SK-N-SH (cell line): ENCODE data around the gene SPOCK1. TPM values are rescaled to one million over a fixed set of nuclear protein-coding genes. Genes with fewer than 3 reads are reported as not detected.

Experiments
- CTCF ChIA-PET: fragments of 300-600, 350-600 bp; formaldehyde crosslinking; extraction: SDS; loops from one replicate; lab custom pipeline; 2021; lab: Yijun Ruan, JAX
- POLR2A ChIA-PET: fragments of 350-600 bp; sonication (Branson Sonifier 250); formaldehyde crosslinking; extraction: SDS; loops from one replicate; lab custom pipeline; 2020; ENCODE audit warnings: antibody characterized with exemption, inconsistent platforms; lab: Yijun Ruan, JAX
- DNase-seq: peaks from one replicate; pipeline ENCODE4 v3.0.0; 2012
- H2AFZ ChIP-seq: fragments of 200-600 bp; sonication (generic); 2 replicates; pipeline ENCODE4 v1.8.1; 2016; ENCODE audit warnings: antibody characterized with exemption, mild to moderate bottlenecking, low read depth
- H3F3A ChIP-seq: fragments of 200-600 bp; sonication (generic); replicated peaks from 2 replicates; pipeline ENCODE3; 2016; ENCODE audit warnings: antibody characterized with exemption, mild to moderate bottlenecking; ENCODE audit not compliant: insufficient read depth
- H3K27ac ChIP-seq, 2 experiments: fragments of 200-500 bp in 1 of 2; fragments of 200-600 bp in 1 of 2; sonication (Bioruptor generic) in 1 of 2; sonication (generic), shearing (Covaris generic) in 1 of 2; 2 replicates each; pipeline versions ENCODE4 v1.5.1 to v1.6.1; 2014 to 2016; ENCODE audit warnings: low read depth in 2 of 2, inconsistent platforms in 1 of 2, low read length in 1 of 2, mild to moderate bottlenecking in 1 of 2, mixed read lengths in 1 of 2
- H3K27me3 ChIP-seq: fragments of 200-600 bp; sonication (generic), shearing (Covaris generic); 2 replicates; pipeline ENCODE4 v1.6.1; 2016; ENCODE audit warnings: mixed run types; ENCODE audit not compliant: insufficient read depth
- H3K36me3 ChIP-seq, 2 experiments: fragments of 200-500 bp in 1 of 2; fragments of 200-600 bp in 1 of 2; sonication (Bioruptor generic) in 1 of 2; sonication (generic) in 1 of 2; replicated peaks in 1 of 2; 2 replicates each; pipeline versions ENCODE3 to v1.5.1; 2014 to 2016; ENCODE audit warnings: low read length in 1 of 2, mild to moderate bottlenecking in 1 of 2; ENCODE audit not compliant: insufficient read depth in 2 of 2, control insufficient read depth in 1 of 2
- H3K4me1 ChIP-seq, 2 experiments: fragments of 200-500 bp in 1 of 2; fragments of 200-600 bp in 1 of 2; sonication (Bioruptor generic) in 1 of 2; sonication (generic), shearing (Covaris generic) in 1 of 2; 2 replicates each; pipeline versions ENCODE4 v1.5.1 to v1.6.1; 2014 to 2016; ENCODE audit warnings: low read depth in 1 of 2, low read length in 1 of 2, mixed run types in 1 of 2; ENCODE audit not compliant: insufficient read depth in 2 of 2, control insufficient read depth in 1 of 2
- H3K4me2 ChIP-seq: fragments of 200-600 bp; sonication (generic), shearing (Covaris generic); 2 replicates; pipeline ENCODE4 v1.6.1; 2017; ENCODE audit warnings: mixed run types
- H3K4me3 ChIP-seq, 2 experiments: fragments of 200-500 bp in 1 of 2; fragments of 200-600 bp in 1 of 2; sonication (Bioruptor generic) in 1 of 2; sonication (generic), shearing (Covaris generic) in 1 of 2; 2 replicates each; pipeline versions ENCODE4 v1.5.1 to v1.8.1; 2014 to 2016; ENCODE audit warnings: low read depth in 2 of 2, inconsistent platforms in 1 of 2, low read length in 1 of 2, mild to moderate bottlenecking in 1 of 2, mixed read lengths in 1 of 2, moderate library complexity in 1 of 2
- H3K79me2 ChIP-seq: fragments of 200-600 bp; sonication (generic); 2 replicates; pipeline ENCODE4 v1.8.1; 2017; ENCODE audit warnings: mild to moderate bottlenecking; ENCODE audit not compliant: insufficient read depth
- H3K9ac ChIP-seq: fragments of 200-600 bp; sonication (generic); 2 replicates; pipeline ENCODE4 v1.6.1; 2017; ENCODE audit warnings: mixed run types
- H3K9me2 ChIP-seq: fragments of 200-600 bp; sonication (generic); 2 replicates; pipeline ENCODE4 v1.6.1; 2017; ENCODE audit warnings: mixed run types
- H3K9me3 ChIP-seq: fragments of 200-600 bp; sonication (generic); 2 replicates; pipeline ENCODE4 v1.6.1; 2017; ENCODE audit warnings: mixed run types, mild to moderate bottlenecking, moderate library complexity
- H4K20me1 ChIP-seq: fragments of 200-600 bp; sonication (generic); 2 replicates; pipeline ENCODE4 v1.6.1; 2017; ENCODE audit warnings: mild to moderate bottlenecking, mixed run types; ENCODE audit not compliant: insufficient read depth
- CHD2 ChIP-seq: fragments of 150-350 bp; IDR thresholded peaks from 2 replicates; pipeline ENCODE4 v1.6.1; 2018; ENCODE audit warnings: low read length; ENCODE audit not compliant: partially characterized antibody
- EZH2phosphoT487 ChIP-seq: fragments of 200-600 bp; sonication (generic); IDR thresholded peaks from 2 replicates; pipeline ENCODE4 v1.6.1; 2017; ENCODE audit warnings: low read depth, mixed run types, mild to moderate bottlenecking, antibody characterized with exemption, moderate library complexity, borderline replicate concordance
- FOXJ3 ChIP-seq: sonication (generic); formaldehyde crosslinking; IDR thresholded peaks from 2 replicates; pipeline ENCODE4 v1.5.1; 2020; ENCODE audit warnings: mild to moderate bottlenecking, missing genetic modification reagents
- FOXM1 ChIP-seq: IDR thresholded peaks from 2 replicates; pipeline ENCODE4 v1.4.0; 2012; ENCODE audit warnings: low read depth, mild to moderate bottlenecking
- GABPA ChIP-seq: IDR thresholded peaks from 2 replicates; pipeline ENCODE4 v1.4.0; 2012; ENCODE audit warnings: low read depth, mild to moderate bottlenecking
- GATA2 ChIP-seq: sonication (generic); formaldehyde crosslinking; IDR thresholded peaks from 2 replicates; pipeline ENCODE4 v1.5.0; 2020; ENCODE audit warnings: mild to moderate bottlenecking, missing genetic modification reagents
- IRF3 ChIP-seq: fragments of 150-350 bp; IDR thresholded peaks from 2 replicates; pipeline ENCODE4 v1.6.1; 2016; ENCODE audit warnings: mild to moderate bottlenecking, low read depth, low read length
- MEF2A ChIP-seq: IDR thresholded peaks from 2 replicates; pipeline ENCODE4 v1.4.0; 2012; ENCODE audit warnings: low read depth, borderline replicate concordance
- MXI1 ChIP-seq: IDR thresholded peaks from 2 replicates; pipeline ENCODE4 v1.6.1; 2012; ENCODE audit warnings: mild to moderate bottlenecking, low read depth, low read length, improper control_type of control experiment
- NRF1 ChIP-seq: IDR thresholded peaks from 2 replicates; pipeline ENCODE4 v1.6.1; 2012; ENCODE audit warnings: low read depth, mild to moderate bottlenecking, low read length
- PBX3 ChIP-seq: IDR thresholded peaks from 2 replicates; pipeline ENCODE4; 2012
- RCOR1 ChIP-seq: fragments of 150-350 bp; IDR thresholded peaks from 2 replicates; pipeline ENCODE4 v1.6.1; 2017; ENCODE audit warnings: antibody characterized with exemption, low read length
- RFX5 ChIP-seq: IDR thresholded peaks from 2 replicates; pipeline ENCODE4 v1.6.1; 2012; ENCODE audit warnings: mild to moderate bottlenecking, improper control_type of control experiment, low read length
- SMC3 ChIP-seq: IDR thresholded peaks from 2 replicates; pipeline ENCODE4 v1.6.1; 2012; ENCODE audit warnings: low read depth, low read length, improper control_type of control experiment
- TCF12 ChIP-seq: IDR thresholded peaks from 2 replicates; pipeline ENCODE4 v1.4.0; 2012
- USF2 ChIP-seq: fragments of 150-350 bp; IDR thresholded peaks from 2 replicates; pipeline ENCODE4 v1.6.1; 2017; ENCODE audit warnings: antibody characterized with exemption, low read length, low read depth, borderline replicate concordance
- WGBS: methylation state at CpG from one replicate; pipeline ENCODE4 v1.1.6; 2017; ENCODE audit warnings: low lambda C conversion rate; 5-methylcytosine and 5-hydroxymethylcytosine counted together
- polyA plus RNA-seq, 3 experiments: library from polyadenylated mRNA; depleted of rRNA; stranded (reverse); fragments of >200 nt; gene quantifications; 2 replicates each; pipeline ENCODE4 v1.2.3, GENCODE V29; 2012

Gene SPOCK1
- polyA plus RNA-seq, 1 of the 3 experiments (the other 2 are of a cell fraction): 11.3 TPM

- POLR2A ChIA-PET: no interaction called here
- CTCF ChIA-PET: interaction anchor here (1.1 to 4.1 kb wide), 2 partner anchors 9 to 186 kb away, joined by 4 to 25 read pairs; no protein-coding TSS in a partner anchor
- no peak for DNase-seq
- 40% methylated on average over 5 of the region's 5 CpGs for WGBS
- H3K4me3 ChIP-seq: no peak overlapping the region
- no peaks in the 10 kb centered on the region for H3K9me2 ChIP-seq
- no peaks in the 10 kb centered on the region; a peak in 1 of 4 replicates for H3K4me1 ChIP-seq
- TF ChIP-seq FOXJ3 (CRISPR knock-in tag): no peak
- no peak for TF ChIP-seq FOXM1
- no peak for TF ChIP-seq RFX5
- TF ChIP-seq USF2: no peak
- TF ChIP-seq NRF1: no peak
- TF ChIP-seq PBX3: no peak
- TF ChIP-seq CHD2: no peak
- no peak for TF ChIP-seq GABPA
- no peak for TF ChIP-seq MEF2A
- TF ChIP-seq, all 33 proteins: peak for 0
- no peaks in the 10 kb centered on the region for H3F3A ChIP-seq
- H3K27me3 ChIP-seq: no peaks in the 10 kb centered on the region
- H4K20me1 ChIP-seq: no peaks in the 10 kb centered on the region
- no peak overlapping the region for H2AFZ ChIP-seq
- no peak overlapping the region for H3K9ac ChIP-seq
- no peaks in the 10 kb centered on the region for H3K9me3 ChIP-seq
- no peak overlapping the region for H3K27ac ChIP-seq
- H3K36me3 ChIP-seq: no peaks in the 10 kb centered on the region
- H3K4me2 ChIP-seq: no peak overlapping the region
- H3K79me2 ChIP-seq: no peaks in the 10 kb centered on the region
Measured at GRCh38 chr5:137507150-137507549, 8.0 kb upstream of the SPOCK1 start.

GRCh38 chr5:137506296-137506695, 7.2 kb upstream of the SPOCK1 start:
- no peaks in the 10 kb centered on the region for H4K20me1 ChIP-seq
- H3K4me3 ChIP-seq: no peak overlapping the region
- no peaks in the 10 kb centered on the region for H3K9me2 ChIP-seq
- CTCF ChIA-PET: interaction anchor here (1.1 to 4.1 kb wide), 2 partner anchors 9 to 185 kb away, joined by 4 to 25 read pairs; no protein-coding TSS in a partner anchor
- no peaks in the 10 kb centered on the region for H3K27me3 ChIP-seq
- POLR2A ChIA-PET: no interaction called here
- no peak overlapping the region for H3K9ac ChIP-seq
- no peaks in the 10 kb centered on the region for H3K36me3 ChIP-seq
- no peak overlapping the region for H3K27ac ChIP-seq
- TF ChIP-seq MXI1 (no peak), TCF12 (no peak), RCOR1 (no peak), MEF2A (no peak), IRF3 (no peak), RFX5 (no peak), GABPA (no peak), EZH2phosphoT487 (no peak), FOXJ3 (CRISPR knock-in tag) (no peak), CHD2 (no peak), SMC3 (no peak), GATA2 (CRISPR knock-in tag) (no peak)
- no peak overlapping the region for H2AFZ ChIP-seq
- H3K79me2 ChIP-seq: no peaks in the 10 kb centered on the region
- no peaks in the 10 kb centered on the region for H3K9me3 ChIP-seq
- no peak for DNase-seq
- H3K4me2 ChIP-seq: no peak overlapping the region
- no peaks in the 10 kb centered on the region; a peak in 1 of 4 replicates for H3K4me1 ChIP-seq
- WGBS: 56% methylated on average over 4 of the region's 4 CpGs
- no peaks in the 10 kb centered on the region for H3F3A ChIP-seq
